Measurements from ENCODE around the gene PHLDB1. TPM values are rescaled to one million over a fixed set of nuclear protein-coding genes. Genes with fewer than 3 reads are reported as not detected.

PHLDB1 gene
- total RNA-seq, 1 donor from 2014 or later, result 164 TPM

- Mint-ChIP-seq H3K27me3 (ENCODE audit: low read depth) (no peaks in the 10 kb centered on the region), H3K4me3 (ENCODE audit: unreplicated experiment) (no peak overlapping the region), H3K4me1 (ENCODE audit: low read depth) (peaks cover 96% of the 10 kb centered on the region), H3K36me3 (ENCODE audit: low read depth) (peaks cover 12% of the 10 kb centered on the region), H3K27ac (ENCODE audit: unreplicated experiment) (peak overlapping the region; percentile 86), H3K9me3 (ENCODE audit: low read depth) (no peaks in the 10 kb centered on the region)
- peak; percentile 86 for DNase-seq (ENCODE audit: low spot score)
- no peak for TF ChIP-seq CTCF (IDR thresholded peaks at IDR 0.05)
Observed at GRCh38 chr11:118615976-118616371, 8.6 kb downstream of the PHLDB1 start.

- TF ChIP-seq CTCF (IDR thresholded peaks at IDR 0.05), result no peak
- H3K4me1 Mint-ChIP-seq (ENCODE audit: low read depth), result peaks cover 94% of the 10 kb centered on the region
- peak overlapping the region; percentile 36 for H3K4me3 Mint-ChIP-seq (ENCODE audit: unreplicated experiment)
- H3K27me3 Mint-ChIP-seq (ENCODE audit: low read depth), result no peaks in the 10 kb centered on the region
- peak overlapping the region; percentile 93 for H3K27ac Mint-ChIP-seq (ENCODE audit: unreplicated experiment)
- DNase-seq (ENCODE audit: low spot score), result peak; percentile 93
- no peaks in the 10 kb centered on the region for H3K9me3 Mint-ChIP-seq (ENCODE audit: low read depth)
- H3K36me3 Mint-ChIP-seq (ENCODE audit: low read depth), result peaks cover 12% of the 10 kb centered on the region
Observed at GRCh38 chr11:118618115-118618990, 10.9 kb downstream of the PHLDB1 start.

- no peaks in the 10 kb centered on the region for H3K27me3 Mint-ChIP-seq (ENCODE audit: low read depth)
Observed at GRCh38 chr11:118618991-118619375, 11.6 kb downstream of the PHLDB1 start.

GRCh38 chr11:118619444-118620197, 12.2 kb downstream of the PHLDB1 start:
- peaks cover 16% of the 10 kb centered on the region for H3K36me3 Mint-ChIP-seq (ENCODE audit: low read depth)
- H3K27ac Mint-ChIP-seq (ENCODE audit: unreplicated experiment), result peak overlapping the region; percentile 93
- peaks cover 92% of the 10 kb centered on the region for H3K4me1 Mint-ChIP-seq (ENCODE audit: low read depth)
- DNase-seq (ENCODE audit: low spot score), result peak; percentile 50
- TF ChIP-seq CTCF (IDR thresholded peaks at IDR 0.05), result no peak
- no peaks in the 10 kb centered on the region for H3K27me3 Mint-ChIP-seq (ENCODE audit: low read depth)
- no peaks in the 10 kb centered on the region for H3K9me3 Mint-ChIP-seq (ENCODE audit: low read depth)
- peak overlapping the region; percentile 85 for H3K4me3 Mint-ChIP-seq (ENCODE audit: unreplicated experiment)

More at GRCh38 chr11:118618991-118619375, 11.6 kb downstream of the PHLDB1 start:
- TF ChIP-seq CTCF (IDR thresholded peaks at IDR 0.05), result no peak
- H3K9me3 Mint-ChIP-seq (ENCODE audit: low read depth), result no peaks in the 10 kb centered on the region
- peak overlapping the region; percentile 93 for H3K27ac Mint-ChIP-seq (ENCODE audit: unreplicated experiment)
- H3K36me3 Mint-ChIP-seq (ENCODE audit: low read depth), result peaks cover 14% of the 10 kb centered on the region
- H3K4me3 Mint-ChIP-seq (ENCODE audit: unreplicated experiment), result peak overlapping the region; percentile 36
- peak; percentile 88 for DNase-seq (ENCODE audit: low spot score)
- peaks cover 95% of the 10 kb centered on the region for H3K4me1 Mint-ChIP-seq (ENCODE audit: low read depth)

- H3K27me3 Mint-ChIP-seq (ENCODE audit: low read depth), result no peaks in the 10 kb centered on the region
- H3K36me3 Mint-ChIP-seq (ENCODE audit: low read depth), result peaks cover 17% of the 10 kb centered on the region
- peak overlapping the region; percentile 85 for H3K4me3 Mint-ChIP-seq (ENCODE audit: unreplicated experiment)
- H3K27ac Mint-ChIP-seq (ENCODE audit: unreplicated experiment), result peak overlapping the region; percentile 93
- TF ChIP-seq CTCF (IDR thresholded peaks at IDR 0.05), result no peak
- no peaks in the 10 kb centered on the region for H3K9me3 Mint-ChIP-seq (ENCODE audit: low read depth)
- H3K4me1 Mint-ChIP-seq (ENCODE audit: low read depth), result peaks cover 82% of the 10 kb centered on the region
- DNase-seq (ENCODE audit: low spot score), result peak; percentile 81
Observed at GRCh38 chr11:118620529-118621070, 13.2 kb downstream of the PHLDB1 start.
